Measurements from ENCODE around the gene CHCHD6.
A peak's percentile ranks its signal among the peaks of the same experiment; 100 is the strongest.

Gene CHCHD6

DNA sequence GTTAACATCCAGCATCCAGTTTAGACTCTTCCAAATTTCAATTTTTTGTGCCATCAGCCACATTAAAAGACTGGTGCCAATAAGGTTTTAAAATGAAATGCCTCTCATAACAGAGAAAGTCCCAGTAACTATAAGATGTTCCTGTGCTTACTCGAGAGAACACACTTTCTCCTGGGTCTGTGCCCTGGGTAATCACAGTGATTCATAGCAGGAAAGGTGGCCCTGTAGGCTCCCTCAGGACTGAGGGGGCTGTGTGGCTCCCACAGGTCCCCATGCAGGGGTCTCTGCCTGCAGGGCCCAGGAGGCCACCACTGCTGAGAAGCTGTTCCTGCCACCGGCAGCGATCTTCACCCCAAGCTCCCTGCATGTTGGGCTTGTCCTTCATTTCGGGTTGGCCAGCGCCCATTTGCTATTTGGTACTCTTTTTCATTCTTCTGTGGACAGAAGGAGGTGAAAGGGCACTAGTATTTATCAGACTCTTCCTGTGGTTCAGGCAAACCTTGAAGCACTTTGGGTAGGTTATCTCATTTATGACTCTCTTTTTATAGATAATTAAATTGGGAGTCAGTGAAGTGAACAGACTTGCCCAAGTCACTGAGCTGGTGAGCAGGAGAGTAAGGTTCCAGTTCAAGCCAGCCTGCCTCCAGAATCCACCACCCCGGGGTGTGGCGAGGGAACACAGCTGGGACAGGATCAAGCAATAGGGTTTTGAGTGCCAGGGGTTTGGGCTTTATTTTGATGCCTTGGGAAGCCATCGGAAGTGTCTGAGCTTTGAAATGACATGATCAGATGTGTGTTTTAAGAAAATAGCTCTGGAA lies 234.7 kb downstream of the CHCHD6 start:
- TF ChIP-seq, protein P1, sequence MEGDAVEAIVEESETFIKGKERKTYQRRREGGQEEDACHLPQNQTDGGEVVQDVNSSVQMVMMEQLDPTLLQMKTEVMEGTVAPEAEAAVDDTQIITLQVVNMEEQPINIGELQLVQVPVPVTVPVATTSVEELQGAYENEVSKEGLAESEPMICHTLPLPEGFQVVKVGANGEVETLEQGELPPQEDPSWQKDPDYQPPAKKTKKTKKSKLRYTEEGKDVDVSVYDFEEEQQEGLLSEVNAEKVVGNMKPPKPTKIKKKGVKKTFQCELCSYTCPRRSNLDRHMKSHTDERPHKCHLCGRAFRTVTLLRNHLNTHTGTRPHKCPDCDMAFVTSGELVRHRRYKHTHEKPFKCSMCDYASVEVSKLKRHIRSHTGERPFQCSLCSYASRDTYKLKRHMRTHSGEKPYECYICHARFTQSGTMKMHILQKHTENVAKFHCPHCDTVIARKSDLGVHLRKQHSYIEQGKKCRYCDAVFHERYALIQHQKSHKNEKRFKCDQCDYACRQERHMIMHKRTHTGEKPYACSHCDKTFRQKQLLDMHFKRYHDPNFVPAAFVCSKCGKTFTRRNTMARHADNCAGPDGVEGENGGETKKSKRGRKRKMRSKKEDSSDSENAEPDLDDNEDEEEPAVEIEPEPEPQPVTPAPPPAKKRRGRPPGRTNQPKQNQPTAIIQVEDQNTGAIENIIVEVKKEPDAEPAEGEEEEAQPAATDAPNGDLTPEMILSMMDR (conservative IDR thresholded peaks at IDR 0.05), result no peak
- peak overlapping the region; percentile 24; the same call in 1 of the 2 replicates for H3K27ac ChIP-seq

- H3K27ac ChIP-seq, result 0 out of 2 replicates have a peak overlapping the region, but pooled peaks have one; percentile 24
- TF ChIP-seq, protein P1 (conservative IDR thresholded peaks at IDR 0.05), result peak; percentile 51; the same call in 1 of the 2 replicates
Measured at GRCh38 chr3:126939338-126939718, 235.3 kb downstream of the CHCHD6 start.

DNA sequence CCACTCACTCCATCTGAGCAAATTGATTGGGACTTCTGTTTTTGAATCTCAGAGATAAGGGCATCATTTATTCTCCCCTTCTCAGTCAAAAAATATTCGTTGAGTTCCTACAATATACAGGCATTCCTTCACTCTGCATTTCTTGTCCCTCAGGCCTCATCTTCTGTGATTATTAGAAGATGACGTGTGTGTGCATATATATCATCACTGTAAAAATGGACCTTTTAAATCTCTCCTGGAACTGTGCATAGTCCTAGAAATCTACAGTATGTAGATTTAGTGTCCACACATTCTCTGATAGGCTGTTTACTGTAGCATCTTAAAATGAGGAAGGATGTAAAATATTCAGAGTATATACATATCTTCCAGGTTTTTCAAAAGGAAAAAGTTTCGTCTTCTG lies 235.7 kb downstream of the CHCHD6 start:
- TF ChIP-seq, protein P1 (conservative IDR thresholded peaks at IDR 0.05), result 0 out of 2 replicates have a peak, but pooled peaks have one; percentile 2
- no peak overlapping the region for H3K27ac ChIP-seq

DNA sequence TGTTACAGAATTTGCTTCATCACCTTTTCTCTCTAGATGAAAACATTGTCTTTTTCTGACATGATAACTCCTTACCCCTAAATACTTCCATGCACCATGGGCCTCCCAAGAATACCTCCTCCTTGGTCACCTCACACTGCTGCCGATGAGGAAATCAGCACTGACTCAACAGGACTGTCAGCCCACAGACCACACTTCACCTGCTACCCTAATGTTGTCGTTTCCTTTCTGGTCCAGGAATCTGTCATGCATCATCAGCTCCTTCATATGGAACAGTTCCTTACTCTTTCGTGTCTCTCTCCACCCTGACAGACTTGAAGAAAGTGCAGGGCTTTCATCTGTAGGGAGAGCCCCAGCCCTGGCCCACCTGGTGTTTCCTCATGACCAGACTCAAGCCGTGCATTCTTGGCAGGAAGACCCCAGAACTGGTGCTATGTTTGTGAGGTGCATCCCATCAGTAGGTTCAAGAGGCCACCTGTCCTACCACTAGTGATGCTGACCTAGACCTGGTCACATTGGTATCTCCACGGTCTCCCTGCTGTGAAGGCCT lies 237.8 kb downstream of the CHCHD6 start:
- TF ChIP-seq, protein P1 (conservative IDR thresholded peaks at IDR 0.05), result no peak
- no peak overlapping the region for H3K27ac ChIP-seq

DNA sequence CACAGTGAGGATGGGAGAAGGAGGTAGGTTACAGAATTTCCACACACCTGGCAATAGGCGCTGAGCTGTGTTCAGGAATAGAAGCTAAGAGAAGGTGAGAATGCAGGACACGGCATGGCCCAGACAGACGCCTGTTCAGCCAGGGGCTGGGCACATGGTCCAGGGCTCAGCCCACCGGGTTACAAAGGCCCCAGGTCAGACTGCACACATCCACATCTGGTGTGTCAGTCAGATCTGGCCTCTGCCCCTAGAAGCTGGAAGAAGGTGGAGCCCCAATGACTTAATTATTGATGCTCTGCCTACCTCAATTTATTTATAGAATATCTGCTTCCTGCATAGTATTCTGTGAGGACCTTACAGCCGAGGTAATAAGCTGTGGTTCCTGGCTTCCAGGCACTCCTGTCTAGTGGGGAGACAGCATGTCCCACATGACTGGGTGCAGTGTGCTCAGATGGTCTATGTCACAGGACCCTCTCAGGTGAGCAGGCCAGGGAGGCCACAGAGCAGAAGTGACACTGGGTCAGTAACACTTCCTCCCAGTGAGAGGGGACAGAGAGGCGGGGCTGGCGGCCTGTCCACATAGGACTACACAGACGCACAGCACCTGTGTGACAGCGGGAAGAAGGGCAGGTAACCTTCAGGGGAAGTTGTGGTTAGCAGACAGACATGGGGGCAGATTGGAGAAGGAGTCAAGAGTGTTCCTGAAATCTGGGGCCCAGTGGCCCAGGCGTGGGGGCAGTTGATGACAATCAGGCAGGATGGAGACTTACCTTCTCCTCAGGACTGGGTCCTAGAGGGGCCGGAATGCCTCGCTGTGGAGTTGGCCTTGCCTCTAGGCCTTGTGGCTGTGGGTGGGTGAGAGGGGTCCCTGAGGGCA lies 240.3 kb downstream of the CHCHD6 start:
- TF ChIP-seq, protein P1 (conservative IDR thresholded peaks at IDR 0.05), result no peak
- H3K27ac ChIP-seq, result no peak overlapping the region

- TF ChIP-seq, protein P1 (conservative IDR thresholded peaks at IDR 0.05), result no peak
- H3K27ac ChIP-seq, result no peak overlapping the region
Measured at GRCh38 chr3:126945171-126945721, 241.2 kb downstream of the CHCHD6 start.
